Measurements from ENCODE around the gene GRIK2. TPM values are rescaled to one million over a fixed set of nuclear protein-coding genes. Genes with fewer than 3 reads are reported as not detected.

Gene GRIK2
- total and polyA plus RNA-seq, 2 of the 4 experiments (the other 2 are of a cell fraction), result 8.2 to 15.2 TPM

GRCh38 chr6:101741474-101742171 is 348.1 kb downstream of the GRIK2 start:
- H3K27ac ChIP-seq (ENCODE audit: insufficient read depth, low read length), result no peak overlapping the region
- no peak overlapping the region for H2AFZ ChIP-seq (replicated peaks; ENCODE audit: low read length, poor library complexity)
- H3K9ac ChIP-seq (ENCODE audit: low read depth, low read length), result no peak overlapping the region
- H3K18ac ChIP-seq (ENCODE audit: low read depth, low read length), result no peak overlapping the region
- DNase-seq, result no peak
- no peak overlapping the region for H2AK5ac ChIP-seq (ENCODE audit: low read depth, low read length)
- dilution Hi-C loops (cut with HindIII; ENCODE audit: low sequenced_read_pairs, unreplicated experiment) (no loop called here), intact Hi-C loops (cut with micrococcal nuclease) (no loop called here), in situ Hi-C loops (cut with MboI; ENCODE audit: low sequenced_read_pairs) (no loop called here)
- H2BK120ac ChIP-seq (ENCODE audit: low read depth, low read length), result no peak overlapping the region
- no peak for ATAC-seq (ENCODE audit: low read depth)
- no peak overlapping the region for H4K91ac ChIP-seq (ENCODE audit: insufficient read depth, low read depth, low read length)
- CTCF ChIA-PET, result no interaction called here
- POLR2A ChIA-PET (ENCODE audit: unreplicated experiment), result no interaction called here
- no peaks in the 10 kb centered on the region for H3K9me3 ChIP-seq (ENCODE audit: control insufficient read depth, insufficient read depth, low read length)
- no peaks in the 10 kb centered on the region for H3K36me3 ChIP-seq (ENCODE audit: control insufficient read depth, insufficient read depth, low read length)
- no peak overlapping the region for H3K14ac ChIP-seq (replicated peaks; ENCODE audit: low read depth, low read length)
- H4K5ac ChIP-seq (ENCODE audit: low read depth, low read length), result no peak overlapping the region
- H3K23ac ChIP-seq (ENCODE audit: low read depth, low read length), result no peak overlapping the region
- no peak overlapping the region for H3K56ac ChIP-seq (ENCODE audit: extremely low read depth, insufficient read depth, low read length)
- no peak overlapping the region for H2BK5ac ChIP-seq (ENCODE audit: low read depth, low read length, poor library complexity, severe bottlenecking)
- H4K8ac ChIP-seq (ENCODE audit: low read depth in 2 of 2, low read length in 2 of 2), result no peak overlapping the region
- no TSS peak for BruUV-seq (replicated peaks)
- no peaks in the 10 kb centered on the region for H3K27me3 ChIP-seq (ENCODE audit: control insufficient read depth, insufficient read depth, low read length)
- no peak overlapping the region for H2AK9ac ChIP-seq (replicated peaks; ENCODE audit: low read depth, low read length, poor library complexity)
- WGBS, 2 experiments (ENCODE audit: extremely low coverage in 2 of 2, insufficient read length in 1 of 2), result no CpG with 5 or more reads among the region's 2 CpGs
- H3K9me1 ChIP-seq (ENCODE audit: insufficient read depth, low read length), result no peaks in the 10 kb centered on the region
- H3K4me2 ChIP-seq (ENCODE audit: low read depth, low read length), result no peak overlapping the region
- no peaks in the 10 kb centered on the region for H4K20me1 ChIP-seq (ENCODE audit: insufficient read depth, low read length)
- H2BK20ac ChIP-seq (ENCODE audit: low read depth, low read length), result no peak overlapping the region
- no peak overlapping the region for H3K4ac ChIP-seq (ENCODE audit: low read depth, low read length)
- no peaks in the 10 kb centered on the region; a peak in 1 of 4 replicates for H3K79me1 ChIP-seq (ENCODE audit: low read depth in 1 of 2, low read length in 2 of 2)
- H3K4me3 ChIP-seq (ENCODE audit: insufficient read depth, low read depth, low read length), result no peak overlapping the region
- TF ChIP-seq RCOR1 (IDR thresholded peaks at IDR 0.05; ENCODE audit: insufficient replicate concordance, low read length), result no peak
- TF ChIP-seq CEBPB (IDR thresholded peaks at IDR 0.05; ENCODE audit: low read depth, low read length), result no peak
- TF ChIP-seq ELK1 (IDR thresholded peaks at IDR 0.05; ENCODE audit: borderline replicate concordance, low read depth, low read length), result no peak
- no peak for TF ChIP-seq RFX5 (IDR thresholded peaks at IDR 0.05; ENCODE audit: low read depth, low read length)
- no peak for TF ChIP-seq FOS (IDR thresholded peaks at IDR 0.05; ENCODE audit: low read depth, low read length)
- no peak for TF ChIP-seq CTCF (conservative IDR thresholded peaks at IDR 0.05; ENCODE audit: low read depth, low read length)
- TF ChIP-seq NFE2L2 (IDR thresholded peaks at IDR 0.05; ENCODE audit: low read depth, low read length), result no peak
- no peak for TF ChIP-seq POLR2A (IDR thresholded peaks at IDR 0.05; ENCODE audit: low read depth, low read length)
- H3K4me1 ChIP-seq (ENCODE audit: control insufficient read depth, insufficient read depth, low read length), result no peaks in the 10 kb centered on the region
- no peak overlapping the region for H2BK15ac ChIP-seq (ENCODE audit: low read depth, low read length)

All from IMR-90 (cell line).